GM12878 (cell line): ENCODE data around the gene PML. TPM values are rescaled to one million over a fixed set of nuclear protein-coding genes. Genes with fewer than 3 reads are reported as not detected.

ENCODE experiments used
- ATAC-seq: fragments of 200-7000 bp; cut with Tn5 transposase; 3 replicates; pipeline ENCODE4 v1.9.1; 2020; ENCODE audit warnings: mild to moderate bottlenecking, moderate library complexity
- BruUV-seq: library from RNA; stranded (reverse); fragments of 400-500 nt; replicated peaks from 2 replicates; lab custom pipeline; 2021; lab: Mats Ljungman, UMichigan
- CTCF ChIA-PET: fragments of 300-600 bp; sonication (Branson Sonifier 250); formaldehyde crosslinking; extraction: SDS; loops from one replicate; lab custom pipeline; 2021; ENCODE audit warnings: inconsistent platforms; lab: Yijun Ruan, JAX
- POLR2A ChIA-PET: fragments of 350-600 bp; formaldehyde crosslinking; extraction: SDS; loops from one replicate; lab custom pipeline; 2021; ENCODE audit warnings: inconsistent platforms; lab: Charles Lee
- RAD21 ChIA-PET: fragments of 300-600 bp; sonication (Branson Sonifier 250); formaldehyde crosslinking; loops from one replicate; lab custom pipeline; 2023; ENCODE audit warnings: antibody characterized with exemption; ENCODE audit not compliant: unreplicated experiment; lab: Charles Lee
- SMC1A ChIA-PET: fragments of 300-600 bp; sonication (Branson Sonifier 250); formaldehyde crosslinking; loops from one replicate; lab custom pipeline; 2023; ENCODE audit not compliant: unreplicated experiment, uncharacterized antibody; lab: Charles Lee
- DNase-seq: peaks from one replicate; pipeline ENCODE4 v3.0.0-alpha.2; 2011; ENCODE audit warnings: low read depth, low spot score
- FAIRE-seq: peaks from 3 replicates; lab custom pipeline; 2011; peaks lifted over from hg19 to GRCh38; lab: Jason Lieb, UNC
- H2AFZ ChIP-seq: 2 replicates; pipeline ENCODE4 v1.6.0; 2011; ENCODE audit warnings: low read depth, low read length, control low read depth; ENCODE audit not compliant: control insufficient read depth
- H3K27ac ChIP-seq: 2 replicates; pipeline ENCODE4 v1.5.1; 2011; ENCODE audit warnings: control low read depth; ENCODE audit not compliant: control insufficient read depth, insufficient read depth
- H3K27me3 ChIP-seq, 2 experiments: replicated peaks in 1 of 2; 2 replicates each; pipeline versions ENCODE4 v1.6.0 to v1.6.1; 2011; ENCODE audit warnings: low read length in 1 of 2; ENCODE audit not compliant: control insufficient read depth in 2 of 2, insufficient read depth in 2 of 2
- H3K36me3 ChIP-seq, 2 experiments: 2 replicates each; pipeline ENCODE4 v1.5.1; 2011; ENCODE audit warnings: low read length in 1 of 2; ENCODE audit not compliant: control insufficient read depth in 2 of 2, insufficient read depth in 2 of 2
- H3K4me1 ChIP-seq: 2 replicates; pipeline ENCODE4 v1.6.1; 2011; ENCODE audit warnings: mild to moderate bottlenecking, low read length, moderate library complexity, mixed read lengths; ENCODE audit not compliant: control insufficient read depth, insufficient read depth
- H3K4me2 ChIP-seq: 2 replicates; pipeline ENCODE4 v1.6.0; 2011; ENCODE audit warnings: control low read depth; ENCODE audit not compliant: control insufficient read depth, insufficient read depth
- H3K4me3 ChIP-seq: fragments of 200-600 bp; sonication (generic); 2 replicates; pipeline ENCODE4 v1.5.1; 2016
- H3K79me2 ChIP-seq: 2 replicates; pipeline ENCODE4 v1.6.0; 2011; ENCODE audit warnings: low read length; ENCODE audit not compliant: control insufficient read depth, insufficient read depth
- H3K9ac ChIP-seq: 2 replicates; pipeline ENCODE4 v1.8.0; 2011; ENCODE audit warnings: low read length, control low read depth, mixed read lengths; ENCODE audit not compliant: control insufficient read depth, insufficient read depth
- H3K9me3 ChIP-seq: replicated peaks from 3 replicates; pipeline ENCODE4 v1.5.1; 2011; ENCODE audit warnings: mild to moderate bottlenecking, low read length; ENCODE audit not compliant: control insufficient read depth, insufficient read depth
- H4K20me1 ChIP-seq: 2 replicates; pipeline ENCODE4 v1.6.0; 2011; ENCODE audit not compliant: control insufficient read depth, insufficient read depth
- CHD4 ChIP-seq: fragments of 200-600 bp; sonication (generic); IDR thresholded peaks from 2 replicates; pipeline ENCODE4 v1.6.1; 2016; ENCODE audit warnings: mild to moderate bottlenecking
- HSF1 ChIP-seq: fragments of 150-350 bp; IDR thresholded peaks from 2 replicates; pipeline ENCODE4 v1.6.1; 2014; ENCODE audit warnings: mild to moderate bottlenecking, low read depth, low read length
- IRF4 ChIP-seq: IDR thresholded peaks from 2 replicates; pipeline ENCODE4 v1.6.1; 2011; ENCODE audit warnings: low read depth, low read length
- IRF5 ChIP-seq: fragments of 450-650 bp; IDR thresholded peaks from 2 replicates; pipeline ENCODE4 v1.6.1; 2017; ENCODE audit warnings: borderline replicate concordance
- MTA3 ChIP-seq: IDR thresholded peaks from 2 replicates; pipeline ENCODE4 v1.6.1; 2012; ENCODE audit warnings: low read length, inconsistent platforms, borderline replicate concordance
- NR2C1 ChIP-seq: fragments of 450-650 bp; IDR thresholded peaks from 2 replicates; pipeline ENCODE4 v1.6.1; 2017; ENCODE audit warnings: antibody characterized with exemption, mild to moderate bottlenecking, moderate library complexity
- SMAD5 ChIP-seq: IDR thresholded peaks from 2 replicates; pipeline ENCODE4 v1.6.1; 2016; ENCODE audit warnings: antibody characterized with exemption, low read depth
- whole genome bisulfite sequencing: methylation state at CpG from one replicate; pipeline ENCODE4 v1.1.6; 2016; ENCODE audit warnings: low lambda C conversion rate; ENCODE audit not compliant: insufficient replicate concordance, insufficient coverage; ENCODE audit errors: missing lambda C conversion rate; 5-methylcytosine and 5-hydroxymethylcytosine counted together
- in situ Hi-C: fragments of 300-500 bp; cut with MboI; formaldehyde crosslinking; loops from 9 replicates; pipeline ENCODE4 v1.14.3; 2018; ENCODE audit warnings: mixed read lengths
- intact Hi-C: fragments of 100-400 bp; cut with micrococcal nuclease; formaldehyde crosslinking; loops from one replicate; pipeline ENCODE4 v1.14.2; 2022; ENCODE audit not compliant: unreplicated experiment
- polyA plus RNA-seq, 11 experiments: library from polyadenylated mRNA; depleted of rRNA in 4 of 11; unstranded in 6 of 11; stranded (reverse) in 5 of 11; fragments of >200 nt; fragmentation: Nextera tagmentation in 4 of 11; fragmentation: Illumina TruSeq in 1 of 11; extraction: Ambion mirVana in 4 of 11; extraction: Trizol in 1 of 11; gene quantifications; 1 replicate in 1 of 11; 2 replicates in 10 of 11; pipeline versions ENCODE4 v1.2.1 to v1.2.3, GENCODE V29; 2011 to 2016; ENCODE audit warnings: inconsistent platforms in 2 of 11, missing spikeins in 2 of 11, low read depth in 1 of 11
- total RNA-seq, 4 experiments: library from RNA; depleted of rRNA in 3 of 4; stranded (reverse); fragments of >200 nt in 3 of 4; fragmentation: Illumina TruSeq in 1 of 4; extraction: Trizol in 1 of 4; gene quantifications; 2 replicates each; pipeline versions ENCODE4 v1.2.1 to v1.2.3, GENCODE V29; 2013 to 2021

The PML gene
- total and polyA plus RNA-seq, 10 of the 15 experiments (the other 5 are each of a cell fraction or from before 2014, with no cell fraction given): 8.5 to 95.5 (median 30.8) TPM

GRCh38 chr15:73986055-73986775, 8.3 kb upstream of the PML start:
- H3K4me3 ChIP-seq: no peak overlapping the region
- no peaks in the 10 kb centered on the region for H3K9me3 ChIP-seq
- 48% methylated on average over 5 of the region's 7 CpGs for WGBS
- no peak for TF ChIP-seq CHD4
- TF ChIP-seq IRF4: no peak
- TF ChIP-seq HSF1: no peak
- no peak for TF ChIP-seq SMAD5
- TF ChIP-seq MTA3: no peak
- no peak for TF ChIP-seq IRF5
- no peak for TF ChIP-seq NR2C1
- TF ChIP-seq, all 136 proteins: peak for 0
- no peak for FAIRE-seq
- Histone ChIP-seq H3K4me1 (peaks cover 57% of the 10 kb centered on the region), H3K36me3 (no peaks in the 10 kb centered on the region; a peak in 2 of 4 replicates), H3K27me3 (no peaks in the 10 kb centered on the region), H3K4me2 (no peak overlapping the region), H3K9ac (no peak overlapping the region), H2AFZ (no peak overlapping the region), H3K27ac (no peak overlapping the region), H3K79me2 (peaks cover 1% of the 10 kb centered on the region; the same call in 1 of the 2 replicates), H4K20me1 (no peaks in the 10 kb centered on the region)
- ChIA-PET POLR2A (interaction anchor here (0.6 to 1.6 kb wide), 2 partner anchors 10 to 11 kb away, joined by 3 to 5 read pairs; no protein-coding TSS in a partner anchor), RAD21 (interaction anchor here (0.7 to 2.2 kb wide), 2 partner anchors 12 to 13 kb away, joined by 3 to 8 read pairs; no protein-coding TSS in a partner anchor), SMC1A (interaction anchor here (0.9 to 1.3 kb wide), 4 partner anchors 10 to 21 kb away, joined by 3 to 4 read pairs (median 4); no protein-coding TSS in a partner anchor), CTCF (interaction anchor here (1.7 to 4.1 kb wide), 4 partner anchors 8 to 15 kb away, joined by 6 to 33 read pairs (median 17); partner anchors contain the start of gene PML)
- in situ Hi-C loops: no loop called here
- BruUV-seq: no TSS peak
- no peak for ATAC-seq
- intact Hi-C loops: no loop called here
- DNase-seq: no peak
